Neural crest cell (in vitro differentiated cells): ENCODE data around the gene MTARC2. TPM values are rescaled to one million over a fixed set of nuclear protein-coding genes. Genes with fewer than 3 reads are reported as not detected.

Experiments used
- DNase-seq: peaks from one replicate; pipeline ENCODE4 v3.0.0; 2021; ENCODE audit warnings: low read depth, mixed read lengths, low spot score
- H3K27ac Mint-ChIP-seq: one replicate; pipeline ENCODE4 v1.8.0; 2021; ENCODE audit warnings: mild to moderate bottlenecking, mixed read lengths; ENCODE audit not compliant: unreplicated experiment
- H3K27me3 Mint-ChIP-seq: 2 replicates; pipeline ENCODE4 v1.8.0; 2021; ENCODE audit warnings: low read depth, mild to moderate bottlenecking, mixed read lengths
- H3K36me3 Mint-ChIP-seq: 2 replicates; pipeline ENCODE4 v1.8.0; 2021; ENCODE audit warnings: low read depth, mild to moderate bottlenecking, mixed read lengths
- H3K4me1 Mint-ChIP-seq: 2 replicates; pipeline ENCODE4 v1.8.0; 2021; ENCODE audit warnings: mixed read lengths
- H3K4me3 Mint-ChIP-seq: one replicate; pipeline ENCODE4 v1.8.0; 2021; ENCODE audit warnings: mild to moderate bottlenecking, mixed read lengths
- H3K9me3 Mint-ChIP-seq: 2 replicates; pipeline ENCODE4 v1.8.0; 2021; ENCODE audit warnings: mixed read lengths
- CTCF ChIP-seq: fragments of 200-600 bp; sonication (generic); conservative IDR thresholded peaks from 2 replicates; pipeline ENCODE4 v1.5.0; 2021; ENCODE audit warnings: antibody characterized with exemption, mild to moderate bottlenecking
- long read RNA-seq: library from polyadenylated mRNA; unstranded; transcript quantifications from one replicate; pipeline ENCODE4 v2.0.0, GENCODE V29; 2020
- total RNA-seq: library from RNA; stranded (reverse); gene quantifications from 2 replicates; pipeline ENCODE4 v1.2.1, GENCODE V29; 2021

Gene MTARC2
- total RNA-seq = 4.1 and 5.8 TPM in 2 replicates
- long read RNA-seq, partial matches to known transcripts = 0 of 1 reads
- long read RNA-seq, other reads (novel, unspliced or antisense) = 1 of 1 reads

DNA sequence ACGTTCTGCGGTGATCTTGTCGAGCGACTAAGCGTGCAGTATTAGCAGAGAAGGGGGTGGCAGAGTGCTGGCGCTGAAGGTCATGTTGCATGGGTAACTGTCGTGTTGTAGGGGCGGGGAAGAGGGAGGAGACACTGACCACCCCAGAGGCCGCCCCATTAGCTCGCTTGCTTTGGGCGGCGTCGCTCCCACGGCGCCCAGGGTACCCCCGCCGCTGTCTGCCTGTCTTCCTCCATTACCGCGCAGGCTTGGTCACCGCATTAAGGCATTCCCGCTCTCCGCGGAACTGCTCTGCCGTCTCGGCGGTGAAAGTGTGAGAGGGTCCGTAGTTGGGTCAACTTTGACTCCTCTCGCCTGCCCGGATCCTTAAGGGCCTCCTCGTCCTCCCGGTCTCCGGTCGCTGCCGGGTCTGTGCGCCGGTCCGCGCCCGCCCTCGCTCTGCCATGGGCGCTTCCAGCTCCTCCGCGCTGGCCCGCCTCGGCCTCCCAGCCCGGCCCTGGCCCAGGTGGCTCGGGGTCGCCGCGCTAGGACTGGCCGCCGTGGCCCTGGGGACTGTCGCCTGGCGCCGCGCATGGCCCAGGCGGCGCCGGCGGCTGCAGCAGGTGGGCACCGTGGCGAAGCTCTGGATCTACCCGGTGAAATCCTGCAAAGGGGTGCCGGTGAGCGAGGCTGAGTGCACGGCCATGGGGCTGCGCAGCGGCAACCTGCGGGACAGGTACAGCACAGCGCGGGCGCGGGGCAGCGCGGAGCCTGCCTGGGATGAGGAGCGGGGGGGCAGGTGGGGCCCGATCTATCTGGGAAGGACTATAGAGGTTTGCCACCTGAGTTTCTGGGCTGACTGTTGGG, at the start of gene MTARC2:
TSS of gene MTARC2 (plus strand) at position 234 of the 846 bp plus-strand sequence. CDS start at position 444, 210 bp downstream.
- DNase-seq = peak; percentile 57
- Mint-ChIP-seq H3K27me3 (peaks cover 40% of the 10 kb centered on the region), H3K36me3 (no peaks in the 10 kb centered on the region), H3K4me3 (peak within 1 kb of the TSS; percentile 97), H3K9me3 (no peaks in the 10 kb centered on the region), H3K4me1 (peaks cover 20% of the 10 kb centered on the region), H3K27ac (peak within 1 kb of the TSS; percentile 85)
- no peak for TF ChIP-seq CTCF

GRCh38 chr1:220698607-220699016, 49.5 kb upstream of the MTARC2 start:
- Mint-ChIP-seq H3K9me3 (peaks cover 3% of the 10 kb centered on the region), H3K27me3 (peaks cover 3% of the 10 kb centered on the region)

GRCh38 chr1:220699044-220699443, 49.1 kb upstream of the MTARC2 start:
- H3K9me3 Mint-ChIP-seq = peaks cover 3% of the 10 kb centered on the region
- H3K4me3 Mint-ChIP-seq = no peak overlapping the region
- H3K27ac Mint-ChIP-seq = no peak overlapping the region
- no peaks in the 10 kb centered on the region for H3K27me3 Mint-ChIP-seq
- no peaks in the 10 kb centered on the region for H3K36me3 Mint-ChIP-seq
- TF ChIP-seq CTCF = no peak
- no peak for DNase-seq
- peaks cover 9% of the 10 kb centered on the region for H3K4me1 Mint-ChIP-seq

More at GRCh38 chr1:220698607-220699016, 49.5 kb upstream of the MTARC2 start:
- H3K36me3 Mint-ChIP-seq = no peaks in the 10 kb centered on the region
- H3K4me3 Mint-ChIP-seq = no peak overlapping the region
- no peak for DNase-seq
- no peak overlapping the region for H3K27ac Mint-ChIP-seq
- no peak for TF ChIP-seq CTCF
- peaks cover 9% of the 10 kb centered on the region for H3K4me1 Mint-ChIP-seq

DNA sequence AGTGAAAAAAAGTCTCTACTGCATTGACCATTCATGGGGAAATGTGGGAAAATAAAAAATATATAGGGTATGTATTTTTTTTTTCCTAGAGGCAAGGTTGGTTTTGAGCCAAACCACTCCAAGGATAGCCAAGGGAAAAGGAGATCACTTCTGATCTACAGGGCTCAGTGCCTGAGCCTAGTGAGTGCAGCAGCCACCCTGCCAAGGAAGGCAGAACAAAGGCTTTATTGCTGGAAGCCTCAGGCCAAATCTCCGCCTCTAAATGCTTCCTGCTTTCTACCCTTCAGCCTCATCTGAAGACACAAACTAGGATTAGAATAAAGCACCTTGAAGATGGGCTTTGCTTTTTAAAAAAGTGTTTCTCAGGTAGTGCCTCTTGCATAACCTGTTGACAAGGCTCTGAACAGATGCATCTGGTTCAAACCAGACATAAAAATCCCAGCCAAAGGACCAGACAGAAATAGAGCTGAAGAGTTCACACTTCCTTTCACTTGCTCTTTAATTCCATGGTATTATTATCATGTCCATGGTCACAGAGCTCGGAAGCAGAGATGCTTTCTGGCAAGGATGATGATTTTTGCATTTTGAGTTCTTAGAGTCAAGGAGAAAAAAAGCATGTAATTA, 47.5 kb upstream of the MTARC2 start:
- Mint-ChIP-seq H3K4me1 (peaks cover 9% of the 10 kb centered on the region), H3K27ac (no peak overlapping the region), H3K4me3 (no peak overlapping the region), H3K27me3 (no peaks in the 10 kb centered on the region), H3K36me3 (no peaks in the 10 kb centered on the region), H3K9me3 (peaks cover 3% of the 10 kb centered on the region)
- no peak for DNase-seq
- TF ChIP-seq CTCF = no peak

- peaks cover 9% of the 10 kb centered on the region for H3K4me1 Mint-ChIP-seq
- no peak for TF ChIP-seq CTCF
- no peak overlapping the region for H3K4me3 Mint-ChIP-seq
- no peak overlapping the region for H3K27ac Mint-ChIP-seq
- H3K9me3 Mint-ChIP-seq = peaks cover 3% of the 10 kb centered on the region
- DNase-seq = no peak
- no peaks in the 10 kb centered on the region for H3K27me3 Mint-ChIP-seq
- no peaks in the 10 kb centered on the region for H3K36me3 Mint-ChIP-seq
These were observed 46.1 kb upstream of the MTARC2 start for GRCh38 chr1:220701974-220702373.
